Esophagus (tissue), 2 donors: ENCODE results near the gene ZNF669. TPM values are rescaled to one million over a fixed set of nuclear protein-coding genes. Genes with fewer than 3 reads are reported as not detected.
A peak's percentile ranks its signal among the peaks of the same experiment; 100 is the strongest.
"Not testable (repeated sequence)": the region's sequence is repeated elsewhere in the genome, so short reads cannot be mapped to it uniquely, and the experiment has no call there.

Experiments used
- H3K27ac ChIP-seq, 2 donors: one replicate each; pipeline ENCODE4 v1.5.1; 2013; ENCODE audit warnings: low read depth in 2 of 2, mild to moderate bottlenecking in 2 of 2, inconsistent platforms in 1 of 2, low read length in 1 of 2, moderate library complexity in 1 of 2
- H3K27me3 ChIP-seq, 2 donors: one replicate each; pipeline ENCODE4 v1.6.1; 2013; ENCODE audit warnings: low read length in 2 of 2, control low read depth in 1 of 2, mild to moderate bottlenecking in 1 of 2; ENCODE audit not compliant: insufficient read depth in 2 of 2, control insufficient read depth in 1 of 2
- H3K36me3 ChIP-seq, 2 donors: one replicate each; pipeline ENCODE4 v1.6.1; 2013; ENCODE audit warnings: low read length in 1 of 2; ENCODE audit not compliant: control insufficient read depth in 2 of 2, insufficient read depth in 2 of 2
- H3K4me1 ChIP-seq, 2 donors: one replicate each; pipeline ENCODE4 v1.6.1; 2013; ENCODE audit warnings: low read length in 1 of 2; ENCODE audit not compliant: control insufficient read depth in 2 of 2, insufficient read depth in 2 of 2
- H3K4me3 ChIP-seq, 2 donors: one replicate each; pipeline ENCODE4 v1.5.1; 2013; ENCODE audit warnings: low read length in 2 of 2, mild to moderate bottlenecking in 2 of 2, low read depth in 1 of 2, moderate library complexity in 1 of 2
- H3K9me3 ChIP-seq, 2 donors: one replicate each; pipeline ENCODE4 v1.6.1; 2013; ENCODE audit warnings: mild to moderate bottlenecking in 2 of 2, low read depth in 1 of 2, low read length in 1 of 2, moderate library complexity in 1 of 2; ENCODE audit not compliant: control insufficient read depth in 2 of 2, insufficient read depth in 1 of 2
- WGBS, 2 donors: extraction: QIAGEN DNeasy Blood & Tissue Kit; methylation state at CpG; one replicate each; pipeline ENCODE4 v1.1.7; 2013; 5-methylcytosine and 5-hydroxymethylcytosine counted together
- polyA plus RNA-seq, 2 donors: library from polyadenylated mRNA; stranded (reverse); fragments of 200-250 nt; gene quantifications; one replicate each; pipeline ENCODE4 v1.2.3, GENCODE V29; 2013
- donor health status: healthy with polysubstance abuse.
- donor health status: Bipolar disorder and iron deficiency.

ZNF669 gene
- polyA plus RNA-seq: 1 to 10 TPM; 1.7 to 2.0 TPM

DNA sequence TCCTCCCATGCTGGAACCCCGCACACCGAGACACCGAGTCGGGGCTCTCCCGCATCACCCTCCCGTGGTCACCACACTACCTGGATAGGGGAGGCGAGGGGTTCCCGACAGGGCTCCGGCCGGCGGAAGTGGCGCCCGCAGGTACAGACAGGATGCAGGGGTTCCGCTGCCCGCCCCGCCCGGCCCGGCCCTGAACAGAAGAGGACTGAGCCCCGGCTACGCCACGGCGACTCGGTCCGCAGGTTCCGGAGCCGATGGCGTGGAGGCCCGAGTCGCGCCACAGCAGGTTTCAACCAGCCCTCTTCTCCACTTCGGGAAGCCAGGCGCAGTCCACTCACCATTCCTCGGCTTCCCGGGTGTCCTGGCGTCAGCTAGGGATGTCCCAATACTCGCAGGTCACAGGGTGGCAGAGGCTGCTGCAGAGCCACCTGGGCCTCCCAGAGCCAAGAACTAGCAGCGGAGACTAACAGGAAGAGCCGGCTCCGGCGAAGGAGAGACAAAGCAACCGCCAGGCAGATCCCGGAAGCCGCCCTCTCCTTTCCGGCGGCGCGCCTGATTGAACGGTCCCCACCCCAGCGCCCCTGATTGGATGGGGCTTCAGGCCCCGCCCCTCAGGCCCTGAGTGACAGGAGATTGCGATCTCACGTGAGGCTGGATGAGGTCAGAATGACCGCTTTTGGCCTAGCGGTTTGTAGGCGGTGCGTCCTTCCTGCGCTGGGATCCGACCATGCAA, at the start of gene ZNF669:
TSS of gene ZNF669 (minus strand) at position 498 of the 733 bp plus-strand sequence. CDS start at position 341, 157 bp downstream.
- peaks cover 0 to 7% of the 10 kb centered on the region in 2 donors for H3K9me3 ChIP-seq
- H3K36me3 ChIP-seq: peaks cover 7 to 9% of the 10 kb centered on the region in 2 donors
- no peaks in the 10 kb centered on the region for H3K4me1 ChIP-seq
- 1% methylated on average over 53 to 58 of the region's 58 CpGs for WGBS, 2 donors
- peak within 1 kb of the TSS; percentile 84 to 86 for H3K4me3 ChIP-seq
- H3K27ac ChIP-seq: peak within 1 kb of the TSS; percentile 87 to 96
- H3K27me3 ChIP-seq: no peaks in the 10 kb centered on the region

DNA sequence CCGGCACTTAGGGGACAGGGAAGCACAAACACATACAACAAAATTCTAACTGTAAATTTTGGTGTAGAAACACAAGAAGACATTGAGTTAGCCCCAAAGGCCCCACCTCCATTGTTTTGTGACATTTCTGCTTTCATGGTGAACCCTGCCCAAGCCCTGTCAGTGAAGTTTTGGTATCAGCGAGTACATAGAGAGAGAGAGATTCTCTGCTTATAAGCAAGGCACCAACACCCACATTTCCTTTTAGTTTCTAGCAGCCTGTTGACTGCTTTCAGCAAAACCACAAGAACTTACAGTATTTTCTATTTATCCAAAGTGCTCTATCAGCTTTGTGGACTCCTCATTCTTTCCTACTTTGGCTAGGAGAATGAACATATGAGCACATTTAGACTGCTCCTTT, 43.6 kb upstream of the ZNF669 start:
- WGBS, 2 donors: 93 to 95% methylated on average over 2 of the region's 2 CpGs
- H3K9me3 ChIP-seq: peaks cover 2 to 11% of the 10 kb centered on the region in 2 donors

DNA sequence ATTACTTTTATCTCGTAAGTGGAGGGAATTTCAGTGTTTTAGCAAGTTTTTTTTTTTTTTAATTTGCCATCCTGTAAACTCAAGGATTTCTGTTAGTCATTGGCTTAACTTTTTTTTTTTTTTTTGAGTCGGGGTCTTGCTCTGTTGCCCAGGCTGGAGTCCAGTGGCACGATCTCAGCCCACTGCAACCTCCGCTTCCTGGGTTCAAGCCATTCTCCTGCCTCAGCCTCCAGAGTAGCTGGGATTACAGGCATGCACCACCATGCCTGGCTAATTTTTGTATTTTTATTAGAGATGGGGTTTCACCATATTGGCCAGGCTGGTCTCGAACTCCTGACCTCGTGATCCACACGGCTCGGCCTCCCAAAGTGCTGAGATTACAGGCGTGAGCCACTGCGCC, 43.0 kb upstream of the ZNF669 start:
- 92 to 98% methylated on average over 10 of the region's 10 CpGs for WGBS, 2 donors
- not testable (repeated sequence) for H3K4me3 ChIP-seq, H3K4me1 ChIP-seq, H3K36me3 ChIP-seq, H3K27me3 ChIP-seq, H3K27ac ChIP-seq
- peaks cover 2 to 11% of the 10 kb centered on the region in 2 donors for H3K9me3 ChIP-seq

More for the DNA sequence above, 43.6 kb upstream of the ZNF669 start:
- Histone ChIP-seq H3K27me3 (no peaks in the 10 kb centered on the region), H3K4me3 (no peak overlapping the region), H3K4me1 (no peaks in the 10 kb centered on the region), H3K27ac (no peak overlapping the region), H3K36me3 (peaks cover 2 to 6% of the 10 kb centered on the region in 2 donors)

DNA sequence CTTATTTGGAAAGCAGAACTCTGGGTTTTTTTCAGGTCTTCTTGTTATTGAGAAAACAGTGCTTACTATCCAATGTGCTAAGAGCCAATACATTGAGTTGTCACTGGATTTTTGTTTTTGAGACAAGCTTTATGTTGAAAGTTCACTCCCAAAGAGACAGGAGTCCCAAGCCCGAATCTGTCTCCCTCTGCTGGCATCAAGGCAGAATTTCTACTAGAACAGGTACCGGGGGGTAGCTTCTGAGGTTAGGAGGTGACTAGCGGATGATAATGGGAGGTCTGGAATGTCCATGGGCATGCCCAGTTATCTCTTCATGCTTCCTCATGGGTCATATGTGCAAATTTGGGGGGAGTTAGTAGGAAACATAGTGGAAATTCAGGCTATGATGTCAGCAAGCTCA, 42.5 kb upstream of the ZNF669 start:
- Histone ChIP-seq H3K4me3 (no peak overlapping the region), H3K27ac (no peak overlapping the region), H3K9me3 (peaks cover 4 to 14% of the 10 kb centered on the region in 2 donors), H3K4me1 (no peaks in the 10 kb centered on the region), H3K36me3 (peaks cover 2 to 8% of the 10 kb centered on the region in 2 donors), H3K27me3 (no peaks in the 10 kb centered on the region)
- WGBS, 2 donors: 96 to 99% methylated on average over 3 of the region's 3 CpGs

DNA sequence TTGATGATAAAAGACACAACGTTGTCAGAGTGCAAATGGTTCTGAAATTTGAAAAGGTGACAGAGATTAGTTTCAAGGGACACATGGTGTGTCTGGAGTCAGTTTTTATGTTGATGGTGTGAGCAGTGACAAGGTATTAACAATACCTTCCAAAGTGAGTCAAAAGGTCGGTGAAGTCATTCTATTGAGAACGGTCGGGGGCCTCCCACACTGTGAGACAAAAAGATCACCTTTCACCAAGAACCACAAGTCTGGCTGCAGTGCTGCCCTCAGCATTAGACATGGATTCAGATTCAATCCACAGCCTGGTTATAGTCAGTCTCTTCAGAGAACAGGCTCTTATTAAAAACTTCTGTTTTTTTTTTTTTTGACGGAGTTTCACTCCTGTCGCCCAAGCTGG, 41.1 kb upstream of the ZNF669 start:
- H3K4me1 ChIP-seq: no peaks in the 10 kb centered on the region
- no peak overlapping the region for H3K27ac ChIP-seq
- H3K27me3 ChIP-seq: no peaks in the 10 kb centered on the region
- WGBS, 2 donors: 91 to 98% methylated on average over 6 of the region's 6 CpGs
- H3K4me3 ChIP-seq: no peak overlapping the region
- peaks cover 2 to 8% of the 10 kb centered on the region in 2 donors for H3K36me3 ChIP-seq
- H3K9me3 ChIP-seq: peaks cover 13 to 27% of the 10 kb centered on the region in 2 donors

DNA sequence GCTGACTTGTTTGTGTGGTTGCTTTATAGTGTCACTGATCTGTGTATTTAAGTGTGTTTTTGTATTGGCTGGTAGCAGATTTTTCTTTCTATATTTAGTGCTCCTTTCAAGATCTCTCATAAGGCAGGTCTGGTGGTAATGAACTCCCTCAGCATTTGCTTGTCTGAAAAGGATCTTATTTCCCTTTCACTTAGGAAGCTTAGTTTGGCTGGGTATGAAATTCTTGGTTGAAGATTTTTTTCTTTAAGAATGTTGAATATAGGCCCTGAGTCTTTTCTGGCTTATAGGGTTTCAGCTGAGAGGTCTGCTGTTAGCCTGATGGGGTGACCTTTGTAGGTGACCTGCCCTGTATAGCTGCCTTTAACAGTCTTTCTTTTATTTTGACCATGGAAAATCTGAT, 35.4 kb upstream of the ZNF669 start:
- not testable (repeated sequence) for H3K4me1 ChIP-seq, H3K36me3 ChIP-seq, H3K27ac ChIP-seq, H3K4me3 ChIP-seq, H3K27me3 ChIP-seq
- peaks cover 11 to 23% of the 10 kb centered on the region in 2 donors for H3K9me3 ChIP-seq

DNA sequence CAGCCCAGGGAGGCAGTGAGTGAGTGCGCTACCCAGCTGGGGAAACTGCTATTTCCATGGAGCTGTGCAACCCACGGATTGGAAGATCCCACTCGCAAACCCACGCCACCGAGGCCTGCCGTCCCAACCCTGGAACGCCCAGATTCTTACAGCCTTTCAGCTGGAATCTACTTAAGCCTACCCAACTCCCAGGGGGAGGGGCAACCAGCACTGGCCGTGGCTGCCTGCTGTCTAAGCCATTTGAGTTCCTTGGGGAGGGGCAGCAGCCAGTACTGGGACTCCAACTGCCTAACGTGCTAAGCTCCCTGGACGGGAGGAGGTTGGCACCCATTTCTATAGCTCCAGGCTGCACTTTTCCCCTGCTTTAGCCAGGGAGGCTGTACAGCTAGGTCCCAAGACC, 27.1 kb upstream of the ZNF669 start:
- H3K4me1 ChIP-seq: no peaks in the 10 kb centered on the region
- no peak overlapping the region for H3K27ac ChIP-seq
- H3K9me3 ChIP-seq: peaks cover 0 to 11% of the 10 kb centered on the region in 2 donors
- H3K27me3 ChIP-seq: no peaks in the 10 kb centered on the region
- 95 to 97% methylated on average over 10 of the region's 10 CpGs for WGBS, 2 donors
- H3K36me3 ChIP-seq: peaks cover 0 to 3% of the 10 kb centered on the region in 2 donors
- no peak overlapping the region for H3K4me3 ChIP-seq

DNA sequence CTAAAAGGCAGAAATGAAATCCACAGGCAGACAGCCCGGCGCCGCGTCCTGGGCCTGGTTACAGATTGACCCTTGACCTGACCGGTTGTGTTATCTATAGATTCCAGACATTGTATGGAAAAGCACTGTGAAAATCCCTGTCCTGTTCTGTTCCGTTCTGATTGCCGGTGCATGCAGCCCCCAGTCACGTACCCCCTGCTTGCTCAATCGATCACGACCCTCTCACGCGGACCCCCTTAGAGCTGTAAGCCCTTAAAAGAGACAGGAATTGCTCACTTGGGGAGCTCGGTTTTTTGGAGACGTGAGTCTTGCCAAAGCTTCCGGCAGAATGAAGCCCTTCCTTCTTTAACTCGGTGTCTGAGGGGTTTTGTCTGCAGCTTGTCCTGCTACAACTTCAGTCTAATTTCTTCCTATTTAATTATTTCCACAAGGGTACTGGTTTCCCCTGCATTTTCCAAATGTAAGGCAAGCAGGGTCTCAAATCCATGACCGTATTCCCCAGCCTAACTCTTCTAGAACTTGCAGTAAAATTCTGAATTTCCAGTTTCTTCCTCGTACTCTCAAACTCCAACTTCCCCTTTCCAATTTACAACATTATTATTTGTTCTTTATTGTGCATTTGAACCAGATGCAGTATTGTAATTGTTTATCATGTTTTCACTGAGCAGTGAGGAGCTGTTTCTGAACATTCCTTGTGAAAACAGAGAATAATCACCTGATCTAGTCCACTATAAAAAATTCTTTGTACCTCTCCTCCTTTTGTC, 23.5 kb upstream of the ZNF669 start:
- not testable (repeated sequence) for H3K27ac ChIP-seq, H3K27me3 ChIP-seq, H3K36me3 ChIP-seq, H3K4me1 ChIP-seq, H3K4me3 ChIP-seq
- 51 to 88% methylated on average over 11 to 13 of the region's 18 CpGs for WGBS, 2 donors
- H3K9me3 ChIP-seq: peaks cover 0 to 11% of the 10 kb centered on the region in 2 donors

DNA sequence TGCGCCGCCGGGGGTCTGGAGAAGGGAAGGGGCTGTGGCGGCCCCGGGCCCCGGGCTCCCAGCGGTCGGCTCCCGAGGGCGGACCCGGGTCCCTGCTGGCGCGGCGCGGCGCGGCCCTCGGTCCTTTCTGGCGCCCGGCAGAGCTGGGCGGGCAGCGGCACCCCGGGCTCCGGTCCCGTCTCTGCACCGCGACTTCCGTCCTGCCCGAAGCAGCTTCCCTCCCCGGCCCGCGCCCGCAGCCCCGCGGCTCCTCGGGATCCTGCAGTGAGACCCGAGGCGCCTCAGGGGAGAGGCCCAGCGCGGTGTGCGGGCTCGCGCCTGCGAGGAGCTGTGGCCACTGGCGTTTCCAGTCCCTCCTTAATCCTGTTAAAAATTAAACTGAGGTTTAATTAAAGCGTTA, 22.4 kb upstream of the ZNF669 start:
- H3K36me3 ChIP-seq, H3K4me3 ChIP-seq, H3K4me1 ChIP-seq, H3K9me3 ChIP-seq, H3K27me3 ChIP-seq, H3K27ac ChIP-seq: not testable (repeated sequence)
- WGBS, 2 donors: no CpG with 5 or more reads among the region's 46 CpGs
